Prostate gland (tissue), 2 donors: ENCODE measurements around the gene PARP16.

ENCODE experiments used
- POLR2A ChIP-seq: fragments of 450-650 bp; IDR thresholded peaks from one replicate; pipeline ENCODE4 v1.6.1; 2016; ENCODE audit warnings: antibody characterized with exemption, mild to moderate bottlenecking
- POLR2AphosphoS5 ChIP-seq: sonication (generic); formaldehyde crosslinking; IDR thresholded peaks from one replicate; pipeline ENCODE4 v1.6.1; 2017; ENCODE audit warnings: antibody characterized with exemption
- TF ChIP-seq, protein P1 (sequence below), 4 experiments: fragments of 200-600 bp in 2 of 4; fragments of 450-650 bp in 2 of 4; sonication (generic) in 2 of 4; IDR thresholded peaks; 1 replicate in 3 of 4; 2 replicates in 1 of 4; pipeline ENCODE4 v1.5.1; 2016 to 2019; ENCODE audit warnings: antibody characterized with exemption in 4 of 4, mild to moderate bottlenecking in 2 of 4, moderate library complexity in 2 of 4

GRCh38 chr15:65254356-65254755 lies 32.3 kb downstream of the PARP16 start:
- TF ChIP-seq, protein P1, sequence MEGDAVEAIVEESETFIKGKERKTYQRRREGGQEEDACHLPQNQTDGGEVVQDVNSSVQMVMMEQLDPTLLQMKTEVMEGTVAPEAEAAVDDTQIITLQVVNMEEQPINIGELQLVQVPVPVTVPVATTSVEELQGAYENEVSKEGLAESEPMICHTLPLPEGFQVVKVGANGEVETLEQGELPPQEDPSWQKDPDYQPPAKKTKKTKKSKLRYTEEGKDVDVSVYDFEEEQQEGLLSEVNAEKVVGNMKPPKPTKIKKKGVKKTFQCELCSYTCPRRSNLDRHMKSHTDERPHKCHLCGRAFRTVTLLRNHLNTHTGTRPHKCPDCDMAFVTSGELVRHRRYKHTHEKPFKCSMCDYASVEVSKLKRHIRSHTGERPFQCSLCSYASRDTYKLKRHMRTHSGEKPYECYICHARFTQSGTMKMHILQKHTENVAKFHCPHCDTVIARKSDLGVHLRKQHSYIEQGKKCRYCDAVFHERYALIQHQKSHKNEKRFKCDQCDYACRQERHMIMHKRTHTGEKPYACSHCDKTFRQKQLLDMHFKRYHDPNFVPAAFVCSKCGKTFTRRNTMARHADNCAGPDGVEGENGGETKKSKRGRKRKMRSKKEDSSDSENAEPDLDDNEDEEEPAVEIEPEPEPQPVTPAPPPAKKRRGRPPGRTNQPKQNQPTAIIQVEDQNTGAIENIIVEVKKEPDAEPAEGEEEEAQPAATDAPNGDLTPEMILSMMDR (IDR thresholded peaks at IDR 0.05), result no peak
- TF ChIP-seq POLR2A, result no peak
- no peak for TF ChIP-seq POLR2AphosphoS5
